ENCODE measurements around the gene EN2.

Gene EN2

DNA sequence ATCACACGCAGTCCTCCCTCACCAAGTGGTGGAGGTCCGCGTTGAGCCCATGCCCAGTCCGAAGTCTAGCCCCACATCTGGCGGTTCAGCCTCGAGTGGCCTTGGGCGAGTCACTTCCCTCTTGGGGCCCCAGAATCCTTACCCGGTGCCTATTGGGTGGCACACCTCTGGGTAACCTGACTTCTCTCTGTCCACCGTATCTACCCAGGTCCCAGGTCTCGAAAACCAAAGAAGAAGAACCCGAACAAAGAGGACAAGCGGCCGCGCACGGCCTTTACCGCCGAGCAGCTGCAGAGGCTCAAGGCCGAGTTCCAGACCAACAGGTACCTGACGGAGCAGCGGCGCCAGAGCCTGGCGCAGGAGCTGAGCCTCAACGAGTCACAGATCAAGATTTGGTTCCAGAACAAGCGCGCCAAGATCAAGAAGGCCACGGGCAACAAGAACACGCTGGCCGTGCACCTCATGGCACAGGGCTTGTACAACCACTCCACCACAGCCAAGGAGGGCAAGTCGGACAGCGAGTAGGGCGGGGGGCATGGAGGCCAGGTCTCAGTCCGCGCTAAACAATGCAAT lies 4.3 kb downstream of the EN2 start:
- H3K27ac ChIP-seq = no peak overlapping the region
- TF ChIP-seq, protein P1, sequence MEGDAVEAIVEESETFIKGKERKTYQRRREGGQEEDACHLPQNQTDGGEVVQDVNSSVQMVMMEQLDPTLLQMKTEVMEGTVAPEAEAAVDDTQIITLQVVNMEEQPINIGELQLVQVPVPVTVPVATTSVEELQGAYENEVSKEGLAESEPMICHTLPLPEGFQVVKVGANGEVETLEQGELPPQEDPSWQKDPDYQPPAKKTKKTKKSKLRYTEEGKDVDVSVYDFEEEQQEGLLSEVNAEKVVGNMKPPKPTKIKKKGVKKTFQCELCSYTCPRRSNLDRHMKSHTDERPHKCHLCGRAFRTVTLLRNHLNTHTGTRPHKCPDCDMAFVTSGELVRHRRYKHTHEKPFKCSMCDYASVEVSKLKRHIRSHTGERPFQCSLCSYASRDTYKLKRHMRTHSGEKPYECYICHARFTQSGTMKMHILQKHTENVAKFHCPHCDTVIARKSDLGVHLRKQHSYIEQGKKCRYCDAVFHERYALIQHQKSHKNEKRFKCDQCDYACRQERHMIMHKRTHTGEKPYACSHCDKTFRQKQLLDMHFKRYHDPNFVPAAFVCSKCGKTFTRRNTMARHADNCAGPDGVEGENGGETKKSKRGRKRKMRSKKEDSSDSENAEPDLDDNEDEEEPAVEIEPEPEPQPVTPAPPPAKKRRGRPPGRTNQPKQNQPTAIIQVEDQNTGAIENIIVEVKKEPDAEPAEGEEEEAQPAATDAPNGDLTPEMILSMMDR (conservative IDR thresholded peaks at IDR 0.05) = no peak

DNA sequence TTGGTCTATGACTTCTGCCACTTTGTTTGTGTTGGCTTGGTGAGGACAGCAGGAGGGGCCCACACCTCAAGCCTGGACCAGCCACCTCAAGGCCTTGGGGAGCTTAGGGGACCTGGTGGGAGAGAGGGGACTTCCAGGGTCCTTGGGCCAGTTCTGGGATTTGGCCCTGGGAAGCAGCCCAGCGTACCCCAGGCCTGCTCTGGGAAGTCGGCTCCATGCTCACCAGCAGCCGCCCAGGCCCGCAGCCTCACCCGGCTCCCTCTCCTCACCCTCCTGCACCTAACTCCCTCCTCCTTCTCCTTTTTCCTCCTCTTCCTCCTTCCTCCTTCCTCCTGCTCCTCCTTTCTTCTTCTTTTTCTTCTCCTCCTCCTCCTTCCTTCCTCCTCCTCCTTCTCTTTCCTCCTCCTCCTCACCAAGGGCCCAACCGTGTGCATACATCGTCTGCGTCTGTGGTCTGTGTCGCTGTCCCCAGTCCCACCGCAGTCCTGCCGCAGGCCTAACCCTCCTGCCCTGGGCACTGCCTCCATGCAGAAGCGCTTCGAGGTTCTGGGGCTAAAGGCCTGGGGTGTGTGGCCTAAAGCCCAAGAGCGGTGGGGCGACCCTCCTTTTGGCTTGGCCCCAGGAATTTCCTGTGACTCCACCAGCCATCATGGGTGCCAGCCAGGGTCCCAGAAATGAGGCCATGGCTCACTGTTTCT lies 5.3 kb downstream of the EN2 start:
- no peak overlapping the region for H3K27ac ChIP-seq
- TF ChIP-seq, protein P1 (conservative IDR thresholded peaks at IDR 0.05) = no peak

DNA sequence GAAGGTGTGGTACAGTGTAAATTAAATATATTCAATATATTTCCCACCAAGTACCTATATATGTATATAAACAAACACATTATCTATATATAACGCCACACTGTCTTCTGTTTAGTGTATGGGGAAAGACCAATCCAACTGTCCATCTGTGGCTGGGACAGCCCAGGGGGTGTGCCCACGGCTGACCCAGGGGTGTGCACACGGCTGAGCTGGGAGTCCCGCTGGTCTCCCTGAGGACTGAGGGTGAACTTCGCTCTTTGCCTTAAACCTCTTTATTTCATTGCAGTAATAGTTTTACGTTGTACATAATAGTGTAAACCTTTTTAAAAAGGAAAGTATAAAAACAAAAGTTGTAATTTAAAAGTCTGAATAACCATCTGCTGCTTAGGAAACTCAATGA lies 6.3 kb downstream of the EN2 start:
- TF ChIP-seq, protein P1 (conservative IDR thresholded peaks at IDR 0.05) = no peak
- no peak overlapping the region for H3K27ac ChIP-seq

DNA sequence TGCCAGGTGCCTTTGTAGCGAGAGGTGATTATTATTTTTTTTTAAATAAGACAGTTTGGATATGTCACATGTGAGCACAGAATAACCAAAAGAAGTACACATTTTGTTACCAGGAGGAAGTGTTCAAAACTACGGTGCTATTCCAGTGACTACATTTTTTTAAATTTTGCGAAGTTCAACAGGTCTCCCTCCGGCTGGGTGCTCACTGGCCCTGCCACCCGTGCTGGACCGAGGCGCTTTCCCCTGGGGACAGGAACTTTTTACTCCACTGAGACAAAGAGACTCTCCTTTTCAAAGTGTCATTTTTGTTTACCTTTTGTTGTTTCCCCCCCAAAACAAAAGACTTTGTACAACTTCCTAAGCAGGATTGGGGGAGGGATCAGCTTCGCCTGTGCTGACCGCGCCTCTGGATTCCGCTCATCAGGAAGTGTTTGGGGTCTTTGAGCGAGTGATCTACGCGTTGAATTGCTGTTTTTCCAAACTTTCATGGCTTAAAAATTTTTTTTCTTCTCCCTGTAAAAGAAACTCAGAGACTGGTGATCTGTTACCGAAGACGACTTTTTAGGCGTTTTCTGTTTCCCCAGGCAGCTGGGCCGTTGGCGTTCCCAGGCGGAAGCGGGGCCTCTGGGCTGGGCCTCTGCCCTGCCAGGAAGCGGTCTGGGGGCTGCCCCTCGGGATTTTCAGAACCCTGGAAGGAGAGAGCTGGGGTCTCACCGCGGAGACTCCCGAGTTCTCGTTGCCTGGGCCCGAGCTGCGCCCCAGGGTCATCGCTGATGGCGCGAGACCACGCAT lies 7.2 kb downstream of the EN2 start:
- TF ChIP-seq, protein P1 (conservative IDR thresholded peaks at IDR 0.05) = no peak
- no peak overlapping the region for H3K27ac ChIP-seq

DNA sequence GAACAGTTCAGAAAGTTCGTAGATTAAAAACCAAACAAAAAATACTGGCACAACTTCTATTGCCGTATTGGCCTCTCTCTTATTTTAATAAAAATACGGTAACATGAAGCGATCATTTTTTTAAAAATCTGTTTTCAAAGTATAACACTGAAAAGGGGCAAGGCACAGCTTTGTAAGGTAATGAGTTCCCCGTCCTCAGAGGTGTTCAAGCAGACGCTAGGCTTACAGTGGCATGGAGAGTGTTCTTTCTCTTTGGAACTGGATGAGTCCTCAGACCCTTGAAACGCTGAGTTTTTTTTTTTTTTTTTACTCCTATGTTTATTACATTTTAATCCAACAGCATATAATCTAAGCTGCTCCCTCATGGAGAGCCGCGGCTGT lies 7.8 kb downstream of the EN2 start:
- TF ChIP-seq, protein P1 (conservative IDR thresholded peaks at IDR 0.05) = no peak
- no peak overlapping the region for H3K27ac ChIP-seq

DNA sequence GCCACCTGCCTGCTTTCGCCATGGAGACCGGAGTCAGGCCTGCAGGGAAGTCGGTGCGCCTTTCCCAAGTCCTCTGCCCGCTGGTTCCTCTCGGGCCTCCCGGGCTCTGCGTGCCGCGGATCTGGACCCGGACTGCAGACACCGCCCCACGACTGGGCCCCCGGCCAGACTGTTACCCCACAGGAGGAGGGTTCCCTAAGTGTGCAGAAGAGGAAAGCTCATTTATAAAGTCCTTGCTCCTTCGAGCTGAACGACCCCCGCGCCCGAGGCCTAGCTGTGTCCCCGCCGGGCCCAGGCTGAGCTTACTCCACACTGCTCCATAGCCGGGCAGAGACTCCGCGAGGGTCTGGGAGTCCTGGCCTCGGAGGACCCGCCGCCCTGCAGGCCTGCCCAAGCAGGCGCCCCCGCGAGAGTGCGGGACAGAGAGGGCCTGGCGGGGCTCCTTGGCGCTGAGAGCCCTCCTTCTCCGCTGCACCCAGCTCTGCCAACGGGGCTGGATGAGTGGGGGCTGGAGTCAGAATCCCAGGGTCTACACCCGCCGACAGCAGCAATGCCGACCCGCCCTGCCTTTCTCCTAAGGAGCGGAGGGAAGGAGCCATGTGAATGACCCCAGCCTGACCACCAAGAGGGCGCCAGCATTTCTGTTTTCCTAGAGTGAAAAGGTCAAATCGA lies 8.3 kb downstream of the EN2 start:
- TF ChIP-seq, protein P1 (conservative IDR thresholded peaks at IDR 0.05) = no peak
- H3K27ac ChIP-seq = no peak overlapping the region

All from VCaP (cell line).